ENCODE data around the gene OBSCN. TPM values are rescaled to one million over a fixed set of nuclear protein-coding genes. Genes with fewer than 3 reads are reported as not detected.

The OBSCN gene
- total RNA-seq, 2 experiments from 2014 or later, result 6.6 to 8.0 TPM

GRCh38 chr1:228273720-228274451 is 66.0 kb downstream of the OBSCN start:
- H3K36me3 Mint-ChIP-seq (ENCODE audit: low read depth), result no peaks in the 10 kb centered on the region
- ChIA-PET POLR2A (no interaction called here), CTCF (interaction anchor here (0.6 kb wide), 1 partner anchor 198 kb away, joined by 3 read pairs; no protein-coding TSS in a partner anchor)
- H3K4me1 Mint-ChIP-seq, result peaks cover 6% of the 10 kb centered on the region
- H3K4me3 Mint-ChIP-seq, result no peak overlapping the region
- H3K27me3 Mint-ChIP-seq, result no peaks in the 10 kb centered on the region
- no peak for DNase-seq
- H3K27ac Mint-ChIP-seq, result no peak overlapping the region
- no peaks in the 10 kb centered on the region for H3K9me3 Mint-ChIP-seq

- Mint-ChIP-seq H3K36me3 (ENCODE audit: low read depth) (no peaks in the 10 kb centered on the region), H3K27ac (no peak overlapping the region), H3K9me3 (no peaks in the 10 kb centered on the region), H3K4me3 (peak overlapping the region; percentile 66), H3K4me1 (peaks cover 6% of the 10 kb centered on the region), H3K27me3 (no peaks in the 10 kb centered on the region)
- CTCF ChIA-PET, result interaction anchor here (0.6 to 1.2 kb wide), 4 partner anchors 13 to 197 kb away, joined by 3 to 4 read pairs (median 3); partner anchors contain the start of gene TRIM11
- POLR2A ChIA-PET, result interaction anchor here (1.0 to 1.3 kb wide), 4 partner anchors 131 to 190 kb away, joined by 3 to 5 read pairs (median 4); partner anchors contain the start of genes GUK1 and TRIM11
- DNase-seq, result no peak
These were observed 66.8 kb downstream of the OBSCN start for GRCh38 chr1:228274452-228275178.

- no peaks in the 10 kb centered on the region for H3K27me3 Mint-ChIP-seq
- ChIA-PET POLR2A (interaction anchor here (1.0 to 1.3 kb wide), 4 partner anchors 131 to 190 kb away, joined by 3 to 5 read pairs (median 4); partner anchors contain the start of genes GUK1 and TRIM11), CTCF (interaction anchor here (0.6 to 1.2 kb wide), 4 partner anchors 13 to 132 kb away, joined by 3 to 4 read pairs (median 3); partner anchors contain the start of gene TRIM11)
- H3K4me3 Mint-ChIP-seq, result peak overlapping the region; percentile 66
- H3K4me1 Mint-ChIP-seq, result peaks cover 6% of the 10 kb centered on the region
- no peak overlapping the region for H3K27ac Mint-ChIP-seq
- H3K36me3 Mint-ChIP-seq (ENCODE audit: low read depth), result no peaks in the 10 kb centered on the region
- H3K9me3 Mint-ChIP-seq, result no peaks in the 10 kb centered on the region
- DNase-seq, result peak; percentile 18
These were observed 67.3 kb downstream of the OBSCN start for GRCh38 chr1:228275179-228275429.

GRCh38 chr1:228275430-228276173 is 67.8 kb downstream of the OBSCN start:
- ChIA-PET CTCF (interaction anchor here (0.6 to 1.2 kb wide), 4 partner anchors 14 to 131 kb away, joined by 3 to 4 read pairs (median 3); partner anchors contain the start of gene TRIM11), POLR2A (interaction anchor here (1.0 to 1.3 kb wide), 5 partner anchors 10 to 189 kb away, joined by 3 to 5 read pairs (median 3); partner anchors contain the start of genes GUK1 and TRIM11)
- no peaks in the 10 kb centered on the region for H3K27me3 Mint-ChIP-seq
- peaks cover 6% of the 10 kb centered on the region for H3K4me1 Mint-ChIP-seq
- no peaks in the 10 kb centered on the region for H3K9me3 Mint-ChIP-seq
- no peak overlapping the region for H3K27ac Mint-ChIP-seq
- DNase-seq, result peak; percentile 94
- peak overlapping the region; percentile 66 for H3K4me3 Mint-ChIP-seq
- H3K36me3 Mint-ChIP-seq (ENCODE audit: low read depth), result no peaks in the 10 kb centered on the region

GRCh38 chr1:228276174-228276831 is 68.5 kb downstream of the OBSCN start:
- peaks cover 6% of the 10 kb centered on the region for H3K4me1 Mint-ChIP-seq
- no peak overlapping the region for H3K27ac Mint-ChIP-seq
- no peaks in the 10 kb centered on the region for H3K36me3 Mint-ChIP-seq (ENCODE audit: low read depth)
- H3K4me3 Mint-ChIP-seq, result peak overlapping the region; percentile 66
- ChIA-PET POLR2A (interaction anchor here (1.3 kb wide), 3 partner anchors 9 to 136 kb away, joined by 3 to 5 read pairs (median 4); partner anchors contain the start of genes GUK1 and TRIM11), CTCF (interaction anchor here (0.9 kb wide), 1 partner anchor 46 kb away, joined by 3 read pairs; no protein-coding TSS in a partner anchor)
- no peaks in the 10 kb centered on the region for H3K27me3 Mint-ChIP-seq
- no peak for DNase-seq
- no peaks in the 10 kb centered on the region for H3K9me3 Mint-ChIP-seq

- H3K36me3 Mint-ChIP-seq (ENCODE audit: low read depth), result no peaks in the 10 kb centered on the region
- no peaks in the 10 kb centered on the region for H3K9me3 Mint-ChIP-seq
- peaks cover 6% of the 10 kb centered on the region for H3K4me1 Mint-ChIP-seq
- peak overlapping the region; percentile 13 for H3K4me3 Mint-ChIP-seq
- H3K27ac Mint-ChIP-seq, result no peak overlapping the region
- H3K27me3 Mint-ChIP-seq, result no peaks in the 10 kb centered on the region
- POLR2A ChIA-PET, result no interaction called here
- DNase-seq, result no peak
- CTCF ChIA-PET, result no interaction called here
These were observed 69.2 kb downstream of the OBSCN start for GRCh38 chr1:228276901-228277490.

GRCh38 chr1:228277491-228278431 is 69.9 kb downstream of the OBSCN start:
- ChIA-PET POLR2A (no interaction called here), CTCF (no interaction called here)
- DNase-seq, result no peak
- Mint-ChIP-seq H3K36me3 (ENCODE audit: low read depth) (no peaks in the 10 kb centered on the region), H3K27me3 (no peaks in the 10 kb centered on the region), H3K27ac (no peak overlapping the region), H3K9me3 (no peaks in the 10 kb centered on the region), H3K4me3 (no peak overlapping the region), H3K4me1 (peaks cover 6% of the 10 kb centered on the region)

- no peaks in the 10 kb centered on the region for H3K36me3 Mint-ChIP-seq (ENCODE audit: low read depth)
- H3K9me3 Mint-ChIP-seq, result no peaks in the 10 kb centered on the region
- POLR2A ChIA-PET, result no interaction called here
- CTCF ChIA-PET, result no interaction called here
- H3K27me3 Mint-ChIP-seq, result no peaks in the 10 kb centered on the region
- no peak overlapping the region for H3K4me3 Mint-ChIP-seq
- peaks cover 6% of the 10 kb centered on the region for H3K4me1 Mint-ChIP-seq
- peak; percentile 16 for DNase-seq
- no peak overlapping the region for H3K27ac Mint-ChIP-seq
These were observed 70.6 kb downstream of the OBSCN start for GRCh38 chr1:228278432-228278941.

- Mint-ChIP-seq H3K36me3 (ENCODE audit: low read depth) (no peaks in the 10 kb centered on the region), H3K27ac (no peak overlapping the region), H3K27me3 (no peaks in the 10 kb centered on the region), H3K4me1 (peaks cover 6% of the 10 kb centered on the region), H3K9me3 (no peaks in the 10 kb centered on the region), H3K4me3 (no peak overlapping the region)
- DNase-seq, result peak; percentile 15
- ChIA-PET CTCF (no interaction called here), POLR2A (no interaction called here)
These were observed 71.3 kb downstream of the OBSCN start for GRCh38 chr1:228279011-228279721.

GRCh38 chr1:228279722-228280105 is 71.9 kb downstream of the OBSCN start:
- no peaks in the 10 kb centered on the region for H3K27me3 Mint-ChIP-seq
- H3K27ac Mint-ChIP-seq, result no peak overlapping the region
- peaks cover 6% of the 10 kb centered on the region for H3K4me1 Mint-ChIP-seq
- no peak for DNase-seq
- no peaks in the 10 kb centered on the region for H3K9me3 Mint-ChIP-seq
- CTCF ChIA-PET, result no interaction called here
- no peak overlapping the region for H3K4me3 Mint-ChIP-seq
- H3K36me3 Mint-ChIP-seq (ENCODE audit: low read depth), result no peaks in the 10 kb centered on the region
- POLR2A ChIA-PET, result no interaction called here

Data from activated CD4-positive, alpha-beta memory T cell treated with anti-CD3 and anti-CD28 coated beads, Interleukin-2, amount 10 ng/mL, durations not matched to agents 7 days and 5 days (primary cell).